OCI-LY3 (cell line): ENCODE data around the gene R3HDM4.

ENCODE experiments used
- H2AFZ ChIP-seq: fragments of 200-600, 300-600 bp; shearing (Covaris generic); 2 replicates; pipeline ENCODE4 v1.6.0; 2014; ENCODE audit warnings: antibody characterized with exemption, low read depth, low read length
- H3K27ac ChIP-seq: fragments of 200-600, 300-600 bp; sonication (generic); 2 replicates; pipeline ENCODE4 v1.5.1; 2014; ENCODE audit warnings: mild to moderate bottlenecking, low read length, moderate library complexity, mixed read lengths
- H3K27me3 ChIP-seq: fragments of 200-600, 300-600 bp; sonication (generic); 2 replicates; pipeline ENCODE4 v1.6.1; 2014; ENCODE audit warnings: low read depth, low read length, mixed read lengths
- H3K36me3 ChIP-seq: fragments of 200-600, 300-600 bp; sonication (generic); replicated peaks from 2 replicates; pipeline ENCODE3; 2014; ENCODE audit warnings: low read depth, low read length, mixed read lengths
- H3K4me1 ChIP-seq: fragments of 300-600, 200-600 bp; sonication (generic); 2 replicates; pipeline ENCODE4 v1.6.1; 2014; ENCODE audit warnings: low read length, mixed read lengths
- H3K4me2 ChIP-seq: fragments of 200-600, 300-600 bp; sonication (generic); 2 replicates; pipeline ENCODE4 v1.6.1; 2014; ENCODE audit warnings: low read length, mixed read lengths
- H3K4me3 ChIP-seq: fragments of 300-600, 200-600 bp; sonication (generic); 2 replicates; pipeline ENCODE4 v1.5.1; 2014; ENCODE audit warnings: antibody characterized with exemption, mild to moderate bottlenecking, low read length, moderate library complexity
- H3K79me2 ChIP-seq: fragments of 300-600, 200-600 bp; shearing (Covaris generic); 2 replicates; pipeline ENCODE4 v1.6.1; 2014; ENCODE audit warnings: mild to moderate bottlenecking, low read length, mixed read lengths
- H3K9ac ChIP-seq: fragments of 300-600, 200-600 bp; shearing (Covaris generic); 2 replicates; pipeline ENCODE4 v1.6.0; 2014; ENCODE audit warnings: mild to moderate bottlenecking, low read length, moderate library complexity
- H3K9me3 ChIP-seq: fragments of 200-600, 300-600 bp; shearing (Covaris generic); 2 replicates; pipeline ENCODE4 v1.6.1; 2014; ENCODE audit warnings: low read length, mixed read lengths; ENCODE audit not compliant: insufficient read depth
- H4K20me1 ChIP-seq: fragments of 200-600, 300-600 bp; sonication (generic); 2 replicates; pipeline ENCODE4 v1.6.1; 2016; ENCODE audit warnings: low read length, mixed read lengths; ENCODE audit not compliant: insufficient read depth
- CTCF ChIP-seq: fragments of 200-600, 300-600 bp; sonication (generic); IDR thresholded peaks from 2 replicates; pipeline ENCODE4 v1.5.1; 2014; ENCODE audit warnings: antibody characterized with exemption, low read length, low read depth
- EZH2phosphoT487 ChIP-seq: fragments of 200-600 bp; shearing (Covaris generic); IDR thresholded peaks from 2 replicates; pipeline ENCODE4 v1.6.1; 2018; ENCODE audit warnings: antibody characterized with exemption, mixed run types, low read depth

R3HDM4 gene

GRCh38 chr19:929891-930258 lies 16.9 kb upstream of the R3HDM4 start:
- no peaks in the 10 kb centered on the region for H3K9me3 ChIP-seq
- no peak overlapping the region for H3K9ac ChIP-seq
- peaks cover 62% of the 10 kb centered on the region for H3K79me2 ChIP-seq
- no peak overlapping the region for H3K4me3 ChIP-seq
- TF ChIP-seq EZH2phosphoT487 (no peak), CTCF (no peak)
- no peak overlapping the region for H3K4me2 ChIP-seq
- no peak overlapping the region for H3K27ac ChIP-seq
- peaks cover 60% of the 10 kb centered on the region for H4K20me1 ChIP-seq
- peaks cover 30% of the 10 kb centered on the region for H3K4me1 ChIP-seq
- H3K36me3 ChIP-seq, result peaks cover 53% of the 10 kb centered on the region
- H2AFZ ChIP-seq, result no peak overlapping the region
- H3K27me3 ChIP-seq, result no peaks in the 10 kb centered on the region

DNA sequence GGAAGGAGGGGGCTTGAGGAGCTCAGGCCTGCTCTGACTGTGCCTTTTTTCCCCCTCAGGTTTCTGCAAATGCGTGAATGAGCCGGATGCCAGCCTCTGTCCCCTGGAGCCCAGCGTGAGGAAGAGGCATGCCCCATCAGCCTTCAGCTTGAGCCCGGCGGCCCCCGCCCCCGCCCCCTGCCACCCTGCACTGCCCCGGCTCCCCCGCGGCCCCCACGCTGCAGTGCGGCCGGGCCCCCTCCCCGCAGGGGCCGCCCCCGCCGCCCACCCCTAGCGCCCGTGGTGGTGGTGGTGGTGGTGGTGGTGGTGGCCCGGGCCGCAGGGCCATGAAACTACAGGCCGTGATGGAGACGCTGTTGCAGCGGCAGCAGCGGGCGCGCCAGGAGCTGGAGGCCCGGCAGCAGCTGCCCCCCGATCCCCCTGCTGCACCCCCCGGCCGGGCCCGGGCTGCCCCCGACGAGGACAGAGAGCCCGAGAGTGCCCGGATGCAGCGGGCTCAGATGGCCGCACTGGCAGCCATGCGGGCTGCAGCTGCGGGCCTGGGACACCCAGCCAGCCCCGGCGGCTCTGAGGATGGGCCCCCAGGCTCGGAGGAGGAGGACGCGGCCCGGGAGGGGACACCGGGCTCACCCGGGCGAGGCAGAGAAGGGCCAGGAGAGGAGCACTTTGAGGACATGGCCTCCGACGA lies 16.3 kb upstream of the R3HDM4 start:
- Histone ChIP-seq H4K20me1 (peaks cover 54% of the 10 kb centered on the region), H3K27me3 (no peaks in the 10 kb centered on the region), H3K9me3 (no peaks in the 10 kb centered on the region), H3K9ac (no peak overlapping the region), H3K4me3 (no peak overlapping the region), H3K27ac (no peak overlapping the region), H3K36me3 (peaks cover 48% of the 10 kb centered on the region), H3K4me1 (peaks cover 33% of the 10 kb centered on the region), H2AFZ (no peak overlapping the region), H3K4me2 (no peak overlapping the region), H3K79me2 (peaks cover 62% of the 10 kb centered on the region)
- TF ChIP-seq EZH2phosphoT487 (no peak), CTCF (no peak)

- Histone ChIP-seq H3K9ac (no peak overlapping the region), H3K4me1 (peaks cover 36% of the 10 kb centered on the region), H3K79me2 (peaks cover 62% of the 10 kb centered on the region), H3K9me3 (no peaks in the 10 kb centered on the region), H2AFZ (no peak overlapping the region), H3K4me2 (no peak overlapping the region), H4K20me1 (peaks cover 47% of the 10 kb centered on the region), H3K27ac (no peak overlapping the region), H3K27me3 (no peaks in the 10 kb centered on the region), H3K4me3 (no peak overlapping the region), H3K36me3 (peaks cover 46% of the 10 kb centered on the region)
- TF ChIP-seq CTCF (no peak), EZH2phosphoT487 (no peak)
These were observed 15.6 kb upstream of the R3HDM4 start for GRCh38 chr19:928471-929202.

DNA sequence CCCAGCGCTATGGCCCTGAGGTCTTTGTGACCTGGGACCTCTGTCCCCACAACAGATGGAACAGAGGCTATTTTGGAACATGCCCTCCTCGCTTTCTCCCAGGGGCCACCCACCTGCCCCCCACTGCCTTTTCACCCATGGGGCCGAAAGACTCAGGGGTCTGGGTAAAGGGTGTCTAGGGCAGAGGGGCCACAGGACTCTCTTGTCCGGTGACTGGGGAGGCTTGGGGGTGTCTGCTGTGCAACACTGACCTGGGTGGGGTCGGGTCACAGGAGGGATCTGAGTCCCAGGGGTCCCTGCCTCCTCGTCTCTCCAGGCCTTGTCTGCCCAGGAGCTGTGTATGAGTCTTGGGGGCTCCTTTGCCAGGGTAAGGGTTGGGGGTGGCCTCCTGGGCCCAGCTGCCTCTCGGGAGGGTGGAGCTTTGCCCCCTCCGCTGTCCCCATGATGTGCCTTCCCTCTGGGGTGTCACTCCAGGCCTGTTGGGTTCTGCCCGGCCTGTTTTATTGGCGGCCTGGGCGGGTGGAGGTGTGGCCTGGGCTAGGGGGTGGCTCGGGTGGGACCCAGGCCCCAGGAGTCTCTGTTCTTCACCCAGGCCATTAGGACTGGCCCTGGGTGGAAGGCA lies 14.9 kb upstream of the R3HDM4 start:
- TF ChIP-seq CTCF (no peak), EZH2phosphoT487 (no peak)
- no peaks in the 10 kb centered on the region for H3K27me3 ChIP-seq
- peaks cover 42% of the 10 kb centered on the region for H3K36me3 ChIP-seq
- H3K4me2 ChIP-seq, result peak overlapping the region; percentile 83
- no peak overlapping the region for H2AFZ ChIP-seq
- H3K4me1 ChIP-seq, result peaks cover 33% of the 10 kb centered on the region
- H3K79me2 ChIP-seq, result peaks cover 56% of the 10 kb centered on the region
- peak overlapping the region; percentile 2; the same call in 1 of the 2 replicates for H3K9ac ChIP-seq
- no peaks in the 10 kb centered on the region for H3K9me3 ChIP-seq
- peaks cover 40% of the 10 kb centered on the region for H4K20me1 ChIP-seq
- H3K27ac ChIP-seq, result no peak overlapping the region
- H3K4me3 ChIP-seq, result peak overlapping the region; percentile 85
